GM18511 (cell line): ENCODE measurements around the gene NT5M.

ENCODE experiments used
- ATAC-seq: cut with Tn5 transposase; IDR thresholded peaks from one replicate; pipeline ENCODE4 v1.9.1; 2021; ENCODE audit warnings: mild to moderate bottlenecking, moderate library complexity; ENCODE audit not compliant: unreplicated experiment

NT5M gene

GRCh38 chr17:17353625-17354484 lies 50.7 kb downstream of the NT5M start:
- ATAC-seq = no peak

- no peak for ATAC-seq
Measured at GRCh38 chr17:17354560-17355349, 51.6 kb downstream of the NT5M start.

- no peak for ATAC-seq
Measured at GRCh38 chr17:17355426-17355825, 52.3 kb downstream of the NT5M start.

- no peak for ATAC-seq
Measured at GRCh38 chr17:17356149-17356930, 53.2 kb downstream of the NT5M start.

- ATAC-seq = no peak
Measured at GRCh38 chr17:17356931-17357270, 53.7 kb downstream of the NT5M start.

GRCh38 chr17:17358060-17358751 lies 55.0 kb downstream of the NT5M start:
- ATAC-seq = no peak

GRCh38 chr17:17358866-17359265 lies 55.7 kb downstream of the NT5M start:
- ATAC-seq = no peak

GRCh38 chr17:17359271-17359670 lies 56.1 kb downstream of the NT5M start:
- no peak for ATAC-seq

GRCh38 chr17:17360087-17360730 lies 57.0 kb downstream of the NT5M start:
- no peak for ATAC-seq

GRCh38 chr17:17361543-17361866 lies 58.3 kb downstream of the NT5M start:
- no peak for ATAC-seq

- no peak for ATAC-seq
Measured at GRCh38 chr17:17361867-17362539, 58.8 kb downstream of the NT5M start.

- ATAC-seq = no peak
Measured at GRCh38 chr17:17362540-17362930, 59.4 kb downstream of the NT5M start.

GRCh38 chr17:17363638-17364337 lies 60.6 kb downstream of the NT5M start:
- ATAC-seq = no peak

GRCh38 chr17:17364338-17364667 lies 61.1 kb downstream of the NT5M start:
- no peak for ATAC-seq

- no peak for ATAC-seq
Measured at GRCh38 chr17:17365476-17366110, 62.4 kb downstream of the NT5M start.

GRCh38 chr17:17366235-17366634 lies 63.1 kb downstream of the NT5M start:
- ATAC-seq = no peak

GRCh38 chr17:17366941-17367875 lies 64.0 kb downstream of the NT5M start:
- no peak for ATAC-seq

- ATAC-seq = no peak
Measured at GRCh38 chr17:17367931-17368330, 64.8 kb downstream of the NT5M start.
